ENCODE data around the gene KLHL5.
"Not testable (repeated sequence)": the region's sequence is repeated elsewhere in the genome, so short reads cannot be mapped to it uniquely, and the experiment has no call there.

The KLHL5 gene

GRCh38 chr4:39104255-39104654 is 42.2 kb downstream of the KLHL5 start:
- no peak for DNase-seq

- DNase-seq, result no peak
These were observed 44.0 kb downstream of the KLHL5 start for GRCh38 chr4:39106011-39106410.

- DNase-seq, result no peak
These were observed 52.4 kb downstream of the KLHL5 start for GRCh38 chr4:39114436-39114835.

GRCh38 chr4:39118034-39118658 is 56.1 kb downstream of the KLHL5 start:
- DNase-seq, result no peak

GRCh38 chr4:39120418-39120817 is 58.4 kb downstream of the KLHL5 start:
- DNase-seq, result no peak

GRCh38 chr4:39124885-39125599 is 63.0 kb downstream of the KLHL5 start:
- no peak for DNase-seq

- DNase-seq, result no peak
These were observed 63.6 kb downstream of the KLHL5 start for GRCh38 chr4:39125600-39125985.

GRCh38 chr4:39126256-39127095 is 64.4 kb downstream of the KLHL5 start:
- no peak for DNase-seq

- DNase-seq, result no peak
These were observed 71.6 kb downstream of the KLHL5 start for GRCh38 chr4:39133623-39134022.

GRCh38 chr4:39134683-39135306 is 72.8 kb downstream of the KLHL5 start:
- DNase-seq, result no peak

- not testable (repeated sequence) for DNase-seq
These were observed 76.2 kb downstream of the KLHL5 start for GRCh38 chr4:39138227-39138626.

GRCh38 chr4:39146211-39146610 is 84.2 kb downstream of the KLHL5 start:
- no peak for DNase-seq

- no peak for DNase-seq
These were observed 92.0 kb downstream of the KLHL5 start for GRCh38 chr4:39154009-39154408.

- DNase-seq, result no peak
These were observed 95.5 kb downstream of the KLHL5 start for GRCh38 chr4:39157520-39157919.

- no peak for DNase-seq
These were observed 104.1 kb downstream of the KLHL5 start for GRCh38 chr4:39166177-39166576.

- no peak for DNase-seq
These were observed 104.6 kb downstream of the KLHL5 start for GRCh38 chr4:39166669-39167068.

- DNase-seq, result no peak
These were observed 107.4 kb downstream of the KLHL5 start for GRCh38 chr4:39169426-39169825.

GRCh38 chr4:39170301-39170700 is 108.3 kb downstream of the KLHL5 start:
- DNase-seq, result no peak

Measured in effector CD8-positive, alpha-beta T cell (primary cell).